NCI-H2107 treated with DMSO at 0.1 percent for 48 hours (cell line): ENCODE data around the gene OSBPL2.
A peak's percentile ranks its signal among the peaks of the same experiment; 100 is the strongest.

Experiments
- DNase-seq: peaks from one replicate; lab custom pipeline; 2025; ENCODE audit not compliant: unreplicated experiment; lab: John Stamatoyannopoulos, UW

OSBPL2 gene

GRCh38 chr20:62237801-62238568 lies at the start of gene OSBPL2:
Gene OSBPL2 (plus strand): TSS chr20:62238521. CDS start chr20:62256185, 17,664 bp downstream.
- peak; percentile 95 for DNase-seq

- DNase-seq, result no peak
Measured at GRCh38 chr20:62190639-62191411, 47.5 kb upstream of the OSBPL2 start.

DNA sequence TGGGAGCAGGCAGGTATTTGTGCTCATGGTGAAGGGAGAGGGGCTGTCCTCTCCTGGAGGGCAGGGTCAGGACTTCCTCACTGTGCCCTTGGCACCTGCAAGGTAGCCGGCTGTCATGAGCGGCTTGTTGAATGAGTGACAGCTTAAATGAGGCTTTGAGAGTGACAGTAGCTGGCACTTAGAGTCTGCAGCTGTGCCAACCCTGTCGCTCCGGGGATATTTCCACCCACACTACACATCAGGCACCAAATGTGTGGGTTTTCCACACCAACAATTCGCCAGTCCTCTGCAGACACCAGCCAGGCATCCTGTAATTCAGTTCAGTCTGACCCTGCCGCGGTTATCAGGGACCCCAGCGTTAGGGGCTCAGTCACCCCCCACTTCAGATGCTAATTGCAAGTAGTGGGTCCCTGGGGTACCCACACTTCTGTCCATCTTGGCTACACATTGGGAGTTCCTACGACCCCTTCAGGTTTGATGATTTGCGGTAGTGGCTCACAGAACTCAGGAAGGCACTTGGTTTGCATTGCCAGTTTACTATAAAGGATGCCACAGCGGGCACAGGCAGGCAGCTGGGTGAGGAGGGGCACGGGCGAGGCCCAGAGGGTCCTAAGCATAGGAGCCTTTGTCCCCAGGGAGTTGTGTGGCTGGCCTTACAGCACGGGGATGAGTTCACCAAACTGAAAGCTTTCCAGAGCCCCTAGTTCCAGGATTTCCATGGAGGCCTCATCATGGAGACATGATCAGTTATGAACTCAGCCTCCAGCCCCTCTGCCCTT lies 46.4 kb upstream of the OSBPL2 start:
- no peak for DNase-seq

DNA sequence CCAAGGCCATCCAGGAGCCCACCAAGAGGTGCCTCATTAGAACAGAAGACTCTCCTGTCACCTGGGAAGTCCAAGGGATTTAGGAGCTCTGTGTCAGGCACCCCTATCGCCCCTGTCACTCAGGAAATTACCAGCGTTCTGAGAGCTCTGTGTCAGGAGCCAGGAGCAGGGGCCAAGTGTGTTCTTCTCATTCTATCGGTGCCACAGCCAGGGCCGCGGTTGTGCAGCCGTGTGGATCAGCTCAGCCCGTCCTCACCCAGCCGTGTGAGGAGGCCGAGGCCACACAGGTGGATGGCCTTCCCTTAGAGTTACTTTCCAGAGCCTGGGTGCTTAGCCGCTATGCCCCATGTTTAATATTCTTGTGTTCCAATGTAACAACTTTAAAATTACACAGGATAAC lies 45.7 kb upstream of the OSBPL2 start:
- DNase-seq, result no peak

- DNase-seq, result no peak
Measured at GRCh38 chr20:62193079-62194025, 45.0 kb upstream of the OSBPL2 start.

DNA sequence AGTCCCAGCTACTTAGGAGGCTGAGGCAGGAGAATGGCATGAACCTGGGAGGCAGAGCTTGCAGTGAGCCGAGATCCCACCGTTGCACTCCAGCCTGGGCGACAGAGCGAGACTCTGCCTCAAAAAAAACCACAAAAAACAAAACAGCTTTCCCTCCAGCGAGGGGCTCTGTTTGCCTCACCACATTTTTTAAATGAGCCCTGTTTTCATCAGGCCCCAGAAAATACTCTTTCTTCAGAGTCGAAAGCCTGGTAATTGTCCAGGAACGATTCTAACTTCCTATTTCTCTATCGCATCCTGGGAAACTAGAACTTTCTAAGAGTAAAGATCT lies 43.3 kb upstream of the OSBPL2 start:
- DNase-seq, result no peak

DNA sequence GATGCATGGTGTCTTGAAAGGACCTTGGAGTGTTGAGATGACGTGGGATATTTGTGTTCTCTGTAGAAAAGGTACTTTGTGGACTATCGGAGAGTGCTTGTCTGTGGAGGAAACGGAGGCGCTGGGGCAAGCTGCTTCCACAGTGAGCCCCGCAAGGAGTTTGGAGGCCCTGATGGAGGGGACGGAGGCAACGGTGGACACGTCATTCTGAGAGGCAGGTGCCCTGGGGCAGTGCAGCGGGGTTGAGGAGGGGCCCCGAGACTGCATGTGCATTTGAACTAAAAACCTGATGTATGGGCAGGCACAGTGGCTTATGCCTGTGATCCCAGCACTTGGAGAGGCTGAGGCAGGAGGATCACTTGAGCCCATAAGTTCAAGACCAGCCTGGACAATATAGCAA lies 42.6 kb upstream of the OSBPL2 start:
- DNase-seq, result no peak

DNA sequence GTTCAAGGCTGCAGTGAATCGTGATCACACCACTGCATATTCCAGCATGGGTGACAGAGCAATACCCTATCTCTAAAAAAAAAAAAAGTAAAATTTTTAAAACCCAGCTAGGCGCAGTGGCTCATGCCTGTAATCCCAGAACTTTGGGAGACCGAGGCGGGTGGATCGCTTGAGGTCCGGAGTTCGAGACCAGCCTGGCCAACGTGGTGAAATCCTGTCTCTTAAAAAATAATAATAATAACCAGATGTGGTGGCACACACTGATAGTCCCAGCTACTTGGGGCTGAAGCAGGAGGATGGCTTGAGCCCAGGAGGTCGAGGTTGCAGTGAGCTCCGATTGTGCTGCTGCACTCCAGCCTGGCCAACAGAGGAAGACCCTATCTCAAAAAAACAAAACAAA lies 42.0 kb upstream of the OSBPL2 start:
- DNase-seq, result no peak

GRCh38 chr20:62197311-62197710 lies 41.0 kb upstream of the OSBPL2 start:
- DNase-seq, result no peak

GRCh38 chr20:62197801-62198200 lies 40.5 kb upstream of the OSBPL2 start:
- no peak for DNase-seq

DNA sequence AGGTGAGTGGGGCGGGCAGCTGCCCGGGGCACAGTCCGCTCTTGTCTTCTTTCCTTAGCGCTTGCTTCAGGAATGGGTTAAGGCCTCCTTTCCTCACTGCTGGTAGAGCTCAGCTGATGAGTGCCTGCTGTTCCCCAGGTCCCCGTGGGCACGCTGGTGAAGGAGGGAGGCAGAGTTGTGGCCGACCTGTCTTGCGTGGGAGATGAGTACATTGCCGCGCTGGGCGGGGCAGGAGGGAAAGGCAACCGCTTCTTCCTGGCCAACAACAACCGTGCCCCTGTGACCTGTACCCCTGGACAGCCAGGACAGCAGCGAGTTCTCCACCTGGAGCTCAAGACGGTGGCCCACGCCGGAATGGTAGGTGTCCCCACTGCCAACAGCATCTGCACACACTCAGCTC lies 39.8 kb upstream of the OSBPL2 start:
- no peak for DNase-seq

- DNase-seq, result no peak
Measured at GRCh38 chr20:62198931-62199330, 39.4 kb upstream of the OSBPL2 start.

DNA sequence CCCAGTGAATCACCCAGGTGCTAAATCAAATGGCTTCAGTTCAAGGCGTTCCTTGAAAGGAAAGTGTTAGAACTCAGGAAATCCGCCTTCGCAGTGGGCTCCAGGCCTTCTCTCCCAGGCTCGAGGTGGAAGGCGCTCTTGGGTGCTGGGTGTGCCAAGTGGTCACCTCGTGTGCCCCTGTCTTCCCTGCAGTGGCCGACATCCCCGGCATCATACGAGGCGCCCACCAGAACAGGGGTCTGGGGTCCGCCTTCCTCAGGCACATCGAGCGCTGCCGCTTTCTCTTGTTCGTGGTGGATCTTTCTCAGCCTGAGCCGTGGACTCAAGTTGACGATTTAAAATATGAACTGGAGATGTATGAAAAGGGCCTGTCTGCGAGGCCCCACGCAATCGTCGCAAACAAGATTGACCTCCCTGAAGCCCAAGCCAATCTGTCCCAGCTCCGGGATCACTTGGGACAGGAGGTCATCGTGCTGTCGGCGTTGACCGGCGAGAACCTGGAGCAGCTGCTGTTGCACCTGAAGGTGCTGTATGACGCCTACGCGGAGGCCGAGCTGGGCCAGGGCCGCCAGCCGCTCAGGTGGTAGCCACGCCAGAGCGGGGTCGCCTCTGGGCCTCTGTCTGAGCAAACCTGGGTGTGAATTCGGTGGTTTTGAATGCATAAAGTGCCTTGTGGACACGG lies 37.7 kb upstream of the OSBPL2 start:
- DNase-seq, result no peak

GRCh38 chr20:62201173-62202082 lies 36.9 kb upstream of the OSBPL2 start:
- peak; percentile 28 for DNase-seq

GRCh38 chr20:62202083-62202395 lies 36.3 kb upstream of the OSBPL2 start:
- DNase-seq, result no peak

- no peak for DNase-seq
Measured at GRCh38 chr20:62202676-62203377, 35.5 kb upstream of the OSBPL2 start.

- peak; percentile 45 for DNase-seq
Measured at GRCh38 chr20:62203378-62204030, 34.8 kb upstream of the OSBPL2 start.
